Esophagus squamous epithelium (tissue), 5 donors: ENCODE results near the gene SPDL1. TPM values are rescaled to one million over a fixed set of nuclear protein-coding genes. Genes with fewer than 3 reads are reported as not detected.

Experiments
- DNase-seq: peaks from one replicate; lab custom pipeline; 2025; lab: John Stamatoyannopoulos, UW
- H3K27ac ChIP-seq, 4 donors: fragments of 200-600 bp; sonication (generic); one replicate each; pipeline ENCODE4 v1.5.1; 2016 to 2019; ENCODE audit warnings: mild to moderate bottlenecking in 1 of 4
- H3K27me3 ChIP-seq, 4 donors: fragments of 200-600 bp; sonication (generic); 1 replicate in 3 of 4; 2 replicates in 1 of 4; pipeline versions ENCODE4 v1.5.1 to v1.6.0; 2017 to 2021; ENCODE audit warnings: antibody characterized with exemption in 1 of 4
- H3K36me3 ChIP-seq, 3 donors: fragments of 200-600 bp; sonication (generic); one replicate each; pipeline ENCODE4 v1.5.1; 2016 to 2019
- H3K4me1 ChIP-seq, 3 donors: fragments of 200-600 bp; sonication (generic); one replicate each; pipeline ENCODE4 v1.5.1; 2017 to 2019
- H3K4me3 ChIP-seq, 4 donors: fragments of 200-600 bp; sonication (generic); 1 replicate in 3 of 4; 2 replicates in 1 of 4; pipeline ENCODE4 v1.5.1; 2016 to 2019; ENCODE audit warnings: mild to moderate bottlenecking in 2 of 4, moderate library complexity in 1 of 4
- H3K9me3 ChIP-seq, 3 donors: fragments of 200-600 bp; sonication (generic); one replicate each; pipeline ENCODE4 v1.5.1; 2016 to 2019
- POLR2A ChIP-seq, 4 donors: fragments of 450-650 bp; IDR thresholded peaks; one replicate each; pipeline ENCODE4 v1.6.1; 2017; ENCODE audit warnings: antibody characterized with exemption in 4 of 4, mild to moderate bottlenecking in 4 of 4, moderate library complexity in 3 of 4
- WGBS, 2 donors: methylation state at CpG; one replicate each; pipeline ENCODE4 v1.1.5; 2018; 5-methylcytosine and 5-hydroxymethylcytosine counted together
- intact Hi-C: fragments of 100-400 bp; cut with DNase I; formaldehyde crosslinking; loops from one replicate; pipeline ENCODE4 v1.15.0; 2022
- total RNA-seq, 4 donors: library from RNA; depleted of rRNA; stranded (reverse); fragments of >200 nt; gene quantifications; one replicate each; pipeline ENCODE4 v1.1.0, GENCODE V29; 2016
- TF ChIP-seq, protein P1 (sequence below), 6 experiments: fragments of 450-650 bp in 4 of 6; fragments of 200-600 bp in 2 of 6; sonication (generic) in 2 of 6; IDR thresholded peaks; one replicate each; pipeline ENCODE4 v1.5.1; 2016 to 2019; ENCODE audit warnings: antibody characterized with exemption in 6 of 6, mild to moderate bottlenecking in 4 of 6, moderate library complexity in 4 of 6
- donor health status: DM: yes; HTN: yes; CAD: no.

SPDL1 gene, protein sequence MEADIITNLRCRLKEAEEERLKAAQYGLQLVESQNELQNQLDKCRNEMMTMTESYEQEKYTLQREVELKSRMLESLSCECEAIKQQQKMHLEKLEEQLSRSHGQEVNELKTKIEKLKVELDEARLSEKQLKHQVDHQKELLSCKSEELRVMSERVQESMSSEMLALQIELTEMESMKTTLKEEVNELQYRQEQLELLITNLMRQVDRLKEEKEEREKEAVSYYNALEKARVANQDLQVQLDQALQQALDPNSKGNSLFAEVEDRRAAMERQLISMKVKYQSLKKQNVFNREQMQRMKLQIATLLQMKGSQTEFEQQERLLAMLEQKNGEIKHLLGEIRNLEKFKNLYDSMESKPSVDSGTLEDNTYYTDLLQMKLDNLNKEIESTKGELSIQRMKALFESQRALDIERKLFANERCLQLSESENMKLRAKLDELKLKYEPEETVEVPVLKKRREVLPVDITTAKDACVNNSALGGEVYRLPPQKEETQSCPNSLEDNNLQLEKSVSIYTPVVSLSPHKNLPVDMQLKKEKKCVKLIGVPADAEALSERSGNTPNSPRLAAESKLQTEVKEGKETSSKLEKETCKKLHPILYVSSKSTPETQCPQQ
- 10 to 100 TPM in 2 of 4 donors, 1 to 10 TPM in 2; 4.9 to 26.1 (median 11.2) TPM for total RNA-seq

DNA sequence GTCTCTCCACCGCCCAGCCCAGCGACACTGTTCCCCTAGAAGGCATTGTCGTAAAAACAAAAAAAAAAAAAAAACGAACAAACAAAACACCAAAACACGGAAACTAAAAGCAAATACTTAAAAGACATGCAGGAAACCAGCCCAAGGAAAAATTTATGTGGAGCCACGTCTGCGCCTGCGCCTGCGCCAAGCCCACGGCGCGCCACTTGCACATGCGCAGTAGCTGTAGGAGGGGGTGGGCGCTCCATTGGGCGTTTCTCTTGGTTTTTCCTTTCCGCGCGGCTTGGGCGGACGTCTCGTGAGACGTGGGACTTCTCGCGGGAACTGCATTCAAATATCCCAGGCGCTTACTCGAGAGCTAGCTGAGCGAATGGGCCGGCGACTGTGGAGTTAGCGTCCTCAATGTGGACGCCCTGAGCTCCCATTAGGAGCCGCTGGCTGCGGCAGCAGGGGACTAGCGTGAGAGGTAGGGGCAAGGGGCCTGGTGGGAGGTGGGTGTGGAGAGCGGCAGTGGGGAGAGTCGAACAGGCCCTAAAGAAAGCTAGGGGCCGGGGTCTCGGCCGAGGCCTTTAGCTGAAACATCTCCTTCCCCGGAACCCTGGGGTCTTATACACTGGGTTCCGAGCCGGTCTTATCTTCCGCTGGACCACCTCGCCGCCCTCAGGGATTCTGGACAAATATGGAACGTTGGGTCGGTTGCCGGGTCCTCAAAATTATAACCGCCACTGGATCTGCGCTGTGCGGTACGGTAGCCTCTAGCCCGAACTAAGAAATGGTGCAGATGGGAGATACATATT lies at the start of gene SPDL1:
Gene SPDL1 (plus strand): TSS at position 350 of the 797 bp plus-strand sequence. CDS start 4,644 bp downstream, outside the sequence.
- H3K4me1 ChIP-seq: peaks cover 0 to 44% (median 14%) of the 10 kb centered on the region in 3 donors
- peak; percentile 52 for DNase-seq
- no peaks in the 10 kb centered on the region for H3K9me3 ChIP-seq
- H3K4me3 ChIP-seq: peak within 1 kb of the TSS; percentile 61 to 93 (median 84)
- 0% methylated on average over 23 to 50 of the region's 53 CpGs for WGBS, 2 donors
- intact Hi-C loops: no loop called here
- H3K36me3 ChIP-seq: peaks cover 0 to 5% (median 0%) of the 10 kb centered on the region in 3 donors
- TF ChIP-seq, protein P1, sequence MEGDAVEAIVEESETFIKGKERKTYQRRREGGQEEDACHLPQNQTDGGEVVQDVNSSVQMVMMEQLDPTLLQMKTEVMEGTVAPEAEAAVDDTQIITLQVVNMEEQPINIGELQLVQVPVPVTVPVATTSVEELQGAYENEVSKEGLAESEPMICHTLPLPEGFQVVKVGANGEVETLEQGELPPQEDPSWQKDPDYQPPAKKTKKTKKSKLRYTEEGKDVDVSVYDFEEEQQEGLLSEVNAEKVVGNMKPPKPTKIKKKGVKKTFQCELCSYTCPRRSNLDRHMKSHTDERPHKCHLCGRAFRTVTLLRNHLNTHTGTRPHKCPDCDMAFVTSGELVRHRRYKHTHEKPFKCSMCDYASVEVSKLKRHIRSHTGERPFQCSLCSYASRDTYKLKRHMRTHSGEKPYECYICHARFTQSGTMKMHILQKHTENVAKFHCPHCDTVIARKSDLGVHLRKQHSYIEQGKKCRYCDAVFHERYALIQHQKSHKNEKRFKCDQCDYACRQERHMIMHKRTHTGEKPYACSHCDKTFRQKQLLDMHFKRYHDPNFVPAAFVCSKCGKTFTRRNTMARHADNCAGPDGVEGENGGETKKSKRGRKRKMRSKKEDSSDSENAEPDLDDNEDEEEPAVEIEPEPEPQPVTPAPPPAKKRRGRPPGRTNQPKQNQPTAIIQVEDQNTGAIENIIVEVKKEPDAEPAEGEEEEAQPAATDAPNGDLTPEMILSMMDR (IDR thresholded peaks at IDR 0.05): peak in 1 of 6 experiments; percentile 50
- peak in 3 of 4 donors; percentile 41 to 83 (median 69) for TF ChIP-seq POLR2A (IDR thresholded peaks at IDR 0.05)
- no peaks in the 10 kb centered on the region for H3K27me3 ChIP-seq
- H3K27ac ChIP-seq: peak within 1 kb of the TSS; percentile 77 to 92 (median 84)

DNA sequence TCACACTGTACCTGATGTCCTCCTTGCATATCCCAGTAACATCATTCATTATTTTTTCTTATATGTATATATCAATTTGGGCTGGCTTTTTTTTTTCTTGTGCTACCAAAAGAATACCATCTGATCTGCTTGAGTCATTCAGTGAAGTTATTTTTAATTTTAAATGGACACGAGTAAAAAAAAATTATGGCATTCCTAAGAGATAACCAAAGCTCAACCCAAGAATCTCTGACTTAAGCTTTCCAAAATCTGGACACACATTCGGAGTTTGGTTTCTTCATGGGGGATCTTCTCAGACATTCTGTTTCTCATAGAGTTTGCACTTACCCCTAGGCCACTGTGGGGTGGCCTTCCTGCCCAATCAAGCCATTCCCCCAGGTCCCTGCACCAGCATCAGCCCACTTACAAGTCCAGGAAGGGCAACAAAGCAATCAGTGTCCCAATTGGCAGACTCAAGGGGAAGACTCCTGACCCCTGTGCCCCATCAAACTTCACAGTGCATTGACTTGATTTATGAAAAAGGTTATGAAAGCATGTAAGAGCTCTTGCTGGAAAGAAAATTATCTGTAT lies 49.2 kb upstream of the SPDL1 start:
- no peak for DNase-seq
- Histone ChIP-seq H3K4me1 (no peaks in the 10 kb centered on the region), H3K27ac (peak overlapping the region in 2 of 4 donors; percentile 59 to 61), H3K27me3 (peaks cover 0 to 12% (median 0%) of the 10 kb centered on the region in 4 donors), H3K9me3 (no peaks in the 10 kb centered on the region), H3K4me3 (no peak overlapping the region), H3K36me3 (no peaks in the 10 kb centered on the region)
- intact Hi-C loops: no loop called here
- 44 to 47% methylated on average over 2 of the region's 2 CpGs for WGBS, 2 donors
- TF ChIP-seq POLR2A (IDR thresholded peaks at IDR 0.05): no peak
- TF ChIP-seq, protein P1 (IDR thresholded peaks at IDR 0.05): no peak

DNA sequence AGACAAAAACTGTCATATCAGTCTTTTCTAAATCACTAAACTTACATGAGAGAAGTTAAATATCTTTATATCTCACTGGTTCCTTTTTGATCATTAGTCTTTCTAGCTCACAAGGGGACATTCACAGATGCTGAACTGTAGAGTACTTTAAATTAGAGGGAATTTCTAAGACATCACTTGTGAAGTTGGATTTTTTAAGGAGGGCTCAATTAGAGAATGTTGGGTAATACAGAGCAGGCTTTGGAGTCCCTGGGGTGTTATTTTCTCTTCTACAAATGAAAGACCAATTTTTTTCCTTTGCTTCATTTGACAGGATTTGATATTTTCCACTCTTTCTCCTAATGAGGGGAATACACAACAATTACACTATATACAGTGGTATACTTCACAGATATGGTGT lies 48.6 kb upstream of the SPDL1 start:
- H3K27ac ChIP-seq: peak overlapping the region in 2 of 4 donors; percentile 59 to 61
- no peak for TF ChIP-seq POLR2A (IDR thresholded peaks at IDR 0.05)
- TF ChIP-seq, protein P1 (IDR thresholded peaks at IDR 0.05): no peak
- H3K4me1 ChIP-seq: no peaks in the 10 kb centered on the region

DNA sequence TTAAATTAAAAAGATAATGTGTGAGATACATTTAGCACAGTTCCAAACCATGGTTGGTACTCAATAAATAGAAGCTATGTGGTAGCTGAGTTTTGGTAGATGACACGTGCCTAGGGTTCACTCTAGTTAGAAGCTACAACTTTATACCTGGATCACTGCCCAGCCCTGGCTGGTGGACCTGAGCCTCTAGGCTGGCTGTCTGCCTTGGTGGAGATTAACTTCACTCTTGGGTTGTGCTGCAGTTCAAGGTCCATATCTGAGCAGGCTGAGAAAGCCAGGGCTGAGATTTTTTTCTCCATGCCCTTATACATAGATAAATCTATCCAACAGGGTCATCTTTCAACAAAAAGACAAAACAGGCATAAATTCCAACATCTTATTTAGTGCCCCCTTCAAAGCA lies 44.6 kb upstream of the SPDL1 start:
- H3K27me3 ChIP-seq: no peaks in the 10 kb centered on the region
- 14 to 36% methylated on average over 1 of the region's 1 CpG for WGBS, 2 donors

More for the DNA sequence above, 48.6 kb upstream of the SPDL1 start:
- H3K27me3 ChIP-seq: peaks cover 0 to 6% (median 0%) of the 10 kb centered on the region in 4 donors
- H3K36me3 ChIP-seq: no peaks in the 10 kb centered on the region
- DNase-seq: no peak
- H3K4me3 ChIP-seq: no peak overlapping the region
- no peaks in the 10 kb centered on the region for H3K9me3 ChIP-seq
- intact Hi-C loops: no loop called here

More for the DNA sequence above, 44.6 kb upstream of the SPDL1 start:
- Histone ChIP-seq H3K4me1 (no peaks in the 10 kb centered on the region), H3K27ac (no peak overlapping the region), H3K4me3 (no peak overlapping the region), H3K36me3 (no peaks in the 10 kb centered on the region), H3K9me3 (no peaks in the 10 kb centered on the region)
- TF ChIP-seq POLR2A (IDR thresholded peaks at IDR 0.05): no peak
- TF ChIP-seq, protein P1 (IDR thresholded peaks at IDR 0.05): no peak
- no peak for DNase-seq
- intact Hi-C loops: no loop called here
